ENCODE results near the gene STAB2. TPM values are rescaled to one million over a fixed set of nuclear protein-coding genes. Genes with fewer than 3 reads are reported as not detected.

STAB2 gene
- polyA plus RNA-seq, 2 donors, result 0.02 to 0.09 TPM

GRCh38 chr12:103813426-103813825 is 226.4 kb downstream of the STAB2 start:
- Histone ChIP-seq H3K4me3 (ENCODE audit: low read depth in 1 of 2, low read length in 2 of 2) (no peak overlapping the region), H3K4me1 (ENCODE audit: control insufficient read depth in 2 of 2, insufficient read depth in 2 of 2, low read length in 1 of 2) (no peaks in the 10 kb centered on the region), H3K36me3 (ENCODE audit: control insufficient read depth in 2 of 2, insufficient read depth in 2 of 2, low read length in 1 of 2) (no peaks in the 10 kb centered on the region), H3K27ac (ENCODE audit: low read depth in 2 of 2, low read length in 1 of 2) (no peak overlapping the region), H3K9me3 (ENCODE audit: control insufficient read depth in 2 of 2, insufficient read depth in 1 of 2, low read depth in 1 of 2, low read length in 1 of 2) (no peaks in the 10 kb centered on the region), H3K27me3 (ENCODE audit: control insufficient read depth in 1 of 2, insufficient read depth in 2 of 2, low read length in 2 of 2) (no peaks in the 10 kb centered on the region)
- 95 to 97% methylated on average over 3 of the region's 3 CpGs for WGBS, 2 donors

GRCh38 chr12:103813949-103814348 is 226.9 kb downstream of the STAB2 start:
- no peaks in the 10 kb centered on the region for H3K27me3 ChIP-seq (ENCODE audit: control insufficient read depth in 1 of 2, insufficient read depth in 2 of 2, low read length in 2 of 2)
- no peaks in the 10 kb centered on the region for H3K4me1 ChIP-seq (ENCODE audit: control insufficient read depth in 2 of 2, insufficient read depth in 2 of 2, low read length in 1 of 2)
- no peak overlapping the region for H3K4me3 ChIP-seq (ENCODE audit: low read depth in 1 of 2, low read length in 2 of 2)
- no peaks in the 10 kb centered on the region for H3K9me3 ChIP-seq (ENCODE audit: control insufficient read depth in 2 of 2, insufficient read depth in 1 of 2, low read depth in 1 of 2, low read length in 1 of 2)
- 82 to 85% methylated on average over 4 of the region's 4 CpGs for WGBS, 2 donors
- no peak overlapping the region for H3K27ac ChIP-seq (ENCODE audit: low read depth in 2 of 2, low read length in 1 of 2)
- H3K36me3 ChIP-seq (ENCODE audit: control insufficient read depth in 2 of 2, insufficient read depth in 2 of 2, low read length in 1 of 2), result no peaks in the 10 kb centered on the region

- no peak overlapping the region for H3K27ac ChIP-seq (ENCODE audit: low read depth in 2 of 2, low read length in 1 of 2)
- no peaks in the 10 kb centered on the region for H3K4me1 ChIP-seq (ENCODE audit: control insufficient read depth in 2 of 2, insufficient read depth in 2 of 2, low read length in 1 of 2)
- no peaks in the 10 kb centered on the region for H3K36me3 ChIP-seq (ENCODE audit: control insufficient read depth in 2 of 2, insufficient read depth in 2 of 2, low read length in 1 of 2)
- H3K9me3 ChIP-seq (ENCODE audit: control insufficient read depth in 2 of 2, insufficient read depth in 1 of 2, low read depth in 1 of 2, low read length in 1 of 2), result no peaks in the 10 kb centered on the region
- 68 to 71% methylated on average over 3 of the region's 3 CpGs for WGBS, 2 donors
- H3K4me3 ChIP-seq (ENCODE audit: low read depth in 1 of 2, low read length in 2 of 2), result no peak overlapping the region
- no peaks in the 10 kb centered on the region for H3K27me3 ChIP-seq (ENCODE audit: control insufficient read depth in 1 of 2, insufficient read depth in 2 of 2, low read length in 2 of 2)
Measured at GRCh38 chr12:103814436-103814835, 227.4 kb downstream of the STAB2 start.

Other genes starting within 250 kb of the STAB2 start
- not detected for gene C12orf42, start 91.3 kb upstream of the STAB2 start, polyA plus RNA-seq

All from esophagus (tissue), 2 donors.